ENCODE data around the gene MRPL57.
"Not testable (repeated sequence)": the region's sequence is repeated elsewhere in the genome, so short reads cannot be mapped to it uniquely, and the experiment has no call there.

MRPL57 gene

GRCh38 chr13:21176215-21176981, at the start of gene MRPL57, which contains the start of gene SKA3:
MRPL57 (plus strand) TSS chr13:21176658; CDS start chr13:21176917, 259 bp downstream.
SKA3 (minus strand) TSS chr13:21176552; CDS start chr13:21176477, 75 bp downstream.
- peak; percentile 99 for DNase-seq (ENCODE audit: low read depth, low spot score)

GRCh38 chr13:21130116-21130515, 46.3 kb upstream of the MRPL57 start:
- peak; percentile 55 for DNase-seq (ENCODE audit: low read depth, low spot score)

DNA sequence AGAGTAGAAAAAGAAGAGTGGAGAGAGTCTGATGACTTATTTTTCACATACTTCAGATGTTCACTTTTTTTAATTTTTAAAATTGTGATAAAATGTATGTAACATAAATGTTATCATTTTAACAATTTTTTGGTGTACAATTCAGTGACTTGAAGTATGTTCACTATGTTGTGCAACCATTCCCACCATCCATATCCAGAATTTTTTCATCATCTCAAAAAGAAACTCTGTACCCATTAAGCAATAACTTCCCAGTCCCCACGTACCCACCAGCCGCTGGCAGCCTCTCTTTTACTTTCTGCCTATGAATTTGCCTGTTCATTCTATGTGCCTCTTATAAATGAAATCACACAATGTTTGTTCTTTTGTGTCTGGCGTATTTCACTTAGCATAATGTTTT, 43.4 kb upstream of the MRPL57 start:
- no peak for DNase-seq (ENCODE audit: low read depth, low spot score)

DNA sequence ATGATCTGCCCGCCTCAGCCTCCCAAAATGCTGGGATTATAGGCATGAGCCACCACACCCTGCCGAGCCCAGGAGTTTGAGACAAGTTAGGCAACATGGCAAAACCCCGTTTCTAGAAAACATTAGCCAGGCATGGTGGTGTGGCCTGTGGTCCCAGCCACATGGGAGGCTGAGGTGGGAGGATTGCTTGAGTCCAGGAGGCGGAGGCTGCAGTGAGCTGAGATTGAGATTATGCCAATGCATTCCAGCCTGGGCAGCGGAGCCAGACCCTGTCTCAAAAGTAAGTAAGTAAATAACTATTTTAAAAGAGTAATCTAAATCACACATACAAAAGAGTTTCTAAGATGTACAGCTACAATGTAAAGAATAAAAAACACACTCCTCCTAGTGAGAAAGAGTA, 42.0 kb upstream of the MRPL57 start:
- no peak for DNase-seq (ENCODE audit: low read depth, low spot score)

GRCh38 chr13:21135833-21136232, 40.6 kb upstream of the MRPL57 start:
- DNase-seq (ENCODE audit: low read depth, low spot score), result not testable (repeated sequence)

- DNase-seq (ENCODE audit: low read depth, low spot score), result no peak
These were observed 38.8 kb upstream of the MRPL57 start for GRCh38 chr13:21137696-21138095.

DNA sequence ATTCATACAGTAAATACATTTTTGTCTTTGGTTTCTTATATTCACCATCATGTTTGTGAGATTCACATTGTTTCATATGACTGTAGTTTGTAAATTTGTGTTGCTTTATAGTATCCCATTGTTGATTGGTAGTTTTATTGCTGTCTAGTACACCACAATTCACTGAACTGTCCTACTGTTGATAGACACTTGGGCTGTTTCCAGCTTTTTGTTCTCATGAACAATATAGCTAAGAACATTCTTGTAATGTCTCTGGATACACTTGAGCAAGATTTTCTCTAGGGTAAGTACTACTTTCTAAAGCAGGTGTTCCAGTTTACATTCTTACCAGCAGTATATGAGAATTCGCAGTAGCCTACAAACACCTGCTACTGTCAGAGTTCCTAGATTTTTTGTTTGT, 37.9 kb upstream of the MRPL57 start:
- no peak for DNase-seq (ENCODE audit: low read depth, low spot score)

- no peak for DNase-seq (ENCODE audit: low read depth, low spot score)
These were observed 37.1 kb upstream of the MRPL57 start for GRCh38 chr13:21139374-21139773.

- DNase-seq (ENCODE audit: low read depth, low spot score), result no peak
These were observed 33.7 kb upstream of the MRPL57 start for GRCh38 chr13:21142766-21143165.

DNA sequence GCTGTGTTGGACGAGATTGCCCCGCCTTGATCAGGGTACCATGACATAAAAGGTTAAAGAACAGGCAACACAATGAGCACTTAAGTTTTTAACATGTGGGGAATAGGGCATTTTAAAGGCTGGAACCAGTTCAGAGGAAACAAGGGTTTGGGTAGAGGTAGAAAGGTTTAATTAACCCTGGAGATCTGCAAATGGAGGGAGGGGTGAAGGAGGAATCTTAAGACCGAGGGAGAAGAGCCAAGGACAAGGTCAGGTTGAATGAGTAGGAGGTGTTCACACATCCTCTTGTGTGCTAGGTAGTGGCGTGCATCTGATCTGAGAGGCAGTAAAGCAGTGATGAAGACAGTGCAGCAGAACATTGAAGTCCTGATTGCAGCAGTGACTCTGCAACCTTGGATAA, 28.6 kb upstream of the MRPL57 start:
- no peak for DNase-seq (ENCODE audit: low read depth, low spot score)

DNA sequence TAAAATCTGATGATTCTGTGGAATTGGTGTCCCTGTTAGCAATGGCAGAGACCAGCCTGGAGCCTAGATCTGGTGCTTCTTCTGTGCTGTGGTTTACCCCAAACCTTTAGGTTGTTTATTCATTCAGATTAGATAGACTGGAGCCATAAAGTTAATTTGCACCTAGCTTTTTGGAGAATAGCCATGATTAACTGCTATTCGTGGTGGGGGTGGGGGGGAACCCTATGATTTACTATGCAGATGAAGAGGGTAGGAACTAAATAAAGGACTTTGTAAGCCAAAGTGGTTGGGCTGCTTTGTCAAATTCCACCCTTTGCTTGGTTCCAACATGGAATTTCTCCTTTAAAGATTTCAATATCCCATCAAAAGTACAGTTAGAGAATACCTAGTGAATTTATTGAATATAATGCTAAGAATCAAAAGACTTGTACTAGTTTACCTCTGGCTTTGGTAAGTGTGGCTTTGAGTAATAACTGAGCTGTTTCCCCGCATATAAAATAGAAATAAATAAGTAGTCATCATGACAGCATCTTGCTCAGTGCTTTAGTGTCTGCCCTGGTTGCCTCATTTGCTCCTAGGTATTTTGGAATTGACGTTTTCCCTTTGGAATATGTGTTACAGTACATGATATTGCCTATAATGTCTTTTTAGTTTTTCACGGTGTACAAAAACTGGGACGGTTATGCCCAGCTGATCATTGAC, 27.8 kb upstream of the MRPL57 start:
- no peak for DNase-seq (ENCODE audit: low read depth, low spot score)

DNA sequence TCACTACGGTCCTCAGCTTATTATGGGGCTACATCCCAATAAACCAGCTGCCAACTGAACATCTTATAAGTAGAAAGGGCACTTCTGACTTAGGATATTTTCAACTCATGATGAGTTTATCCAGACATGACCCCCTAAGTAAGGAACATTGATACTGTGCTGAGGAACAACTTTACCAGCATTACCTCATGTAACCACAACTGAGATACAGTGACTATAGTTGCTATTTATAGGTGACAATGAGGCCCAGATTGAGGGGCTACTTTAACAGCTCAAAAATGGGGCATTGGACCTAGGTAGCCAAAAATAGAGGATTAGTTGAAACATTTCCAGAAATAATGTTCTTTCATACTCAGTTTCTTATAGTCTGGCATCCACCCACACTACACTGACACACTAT, 26.9 kb upstream of the MRPL57 start:
- DNase-seq (ENCODE audit: low read depth, low spot score), result no peak

DNA sequence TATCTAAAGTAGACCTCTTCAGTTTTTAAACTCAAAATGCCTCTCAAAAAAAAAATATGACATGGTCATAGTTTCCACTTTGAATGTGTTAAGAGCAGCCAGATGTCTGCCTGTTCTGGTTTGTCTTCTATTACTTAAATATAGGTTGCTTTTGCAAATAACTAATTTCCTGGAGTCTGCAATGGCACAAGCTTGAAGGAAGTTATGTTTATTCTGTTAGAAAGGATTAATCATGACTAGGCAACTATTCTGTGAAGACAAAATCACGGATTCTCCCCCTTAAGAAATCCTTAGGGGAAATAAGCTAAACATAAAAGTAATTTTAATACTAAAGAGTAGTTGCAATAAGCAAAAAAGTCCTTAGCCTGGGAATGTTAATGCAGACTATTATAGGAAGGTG, 26.4 kb upstream of the MRPL57 start:
- DNase-seq (ENCODE audit: low read depth, low spot score), result no peak

DNA sequence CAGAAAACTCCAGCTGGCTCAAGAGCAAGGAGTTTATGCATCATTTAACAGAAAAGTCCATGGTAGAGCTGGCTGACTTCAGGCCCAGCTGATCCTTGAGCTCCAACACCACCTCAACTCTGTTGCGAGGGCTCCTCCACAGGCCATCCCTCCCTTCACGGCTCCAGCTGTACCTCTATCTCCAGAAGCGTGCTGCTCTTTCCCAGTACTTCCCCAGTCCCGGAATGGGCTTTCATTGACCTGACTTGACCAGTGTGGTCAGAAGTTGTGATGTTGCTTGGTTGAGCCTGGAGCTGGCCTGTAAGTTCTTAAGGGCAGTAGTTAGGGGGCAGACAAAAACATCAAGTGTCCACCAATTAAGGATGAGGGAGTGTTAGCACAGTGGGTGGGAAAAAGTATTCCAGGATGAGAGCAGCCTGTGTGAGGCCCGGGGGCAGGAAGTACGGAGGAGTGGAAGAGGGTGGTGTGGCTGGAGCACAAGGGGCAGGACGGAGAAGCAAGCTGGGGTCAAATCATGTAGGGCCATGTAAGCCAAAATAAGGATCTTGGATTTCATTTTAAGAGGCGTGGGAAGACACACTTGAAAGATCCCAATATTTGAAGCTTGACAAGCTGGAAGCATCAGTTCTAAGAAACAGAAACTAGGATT, 24.1 kb upstream of the MRPL57 start:
- peak; percentile 43 for DNase-seq (ENCODE audit: low read depth, low spot score)

DNA sequence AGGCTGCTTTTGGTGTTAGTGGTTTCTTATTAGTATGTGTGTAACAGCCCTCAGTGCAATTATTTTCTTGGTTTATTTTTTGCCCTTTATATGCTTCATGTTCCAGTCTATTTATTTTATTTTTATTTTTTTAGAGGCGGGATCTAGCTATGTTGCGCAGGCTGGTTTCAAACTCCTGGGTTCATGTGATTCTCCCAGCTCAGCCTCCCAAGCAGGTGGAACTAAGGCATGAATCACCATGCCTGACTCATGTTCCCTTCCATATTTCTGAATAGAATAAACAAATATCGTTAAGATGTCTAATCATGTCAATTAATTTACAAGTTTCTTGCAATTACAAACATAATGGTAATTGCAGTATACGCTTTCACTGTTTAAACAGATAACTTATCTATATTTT, 11.8 kb upstream of the MRPL57 start:
- no peak for DNase-seq (ENCODE audit: low read depth, low spot score)

- not testable (repeated sequence) for DNase-seq (ENCODE audit: low read depth, low spot score)
These were observed 10.9 kb upstream of the MRPL57 start for GRCh38 chr13:21165606-21166005.

DNA sequence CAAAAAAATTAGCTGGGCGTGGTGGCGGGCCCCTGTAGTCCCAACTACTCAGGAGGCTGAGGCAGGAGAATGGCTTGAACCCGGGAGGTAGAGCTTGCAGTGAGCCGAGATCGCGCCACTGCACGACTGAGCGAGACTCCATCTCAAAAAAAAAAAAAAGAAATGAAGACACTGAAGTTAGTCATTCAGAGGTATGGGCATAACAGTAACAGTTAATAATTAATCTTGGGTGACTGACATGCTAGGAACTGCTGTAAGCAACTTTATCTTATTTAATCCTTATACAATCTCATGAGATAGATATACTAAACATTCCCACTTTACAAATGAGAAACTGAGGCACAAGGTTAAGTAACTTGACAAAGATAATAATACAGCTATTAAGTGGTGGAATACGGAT, 5.0 kb upstream of the MRPL57 start:
- no peak for DNase-seq (ENCODE audit: low read depth, low spot score)

DNA sequence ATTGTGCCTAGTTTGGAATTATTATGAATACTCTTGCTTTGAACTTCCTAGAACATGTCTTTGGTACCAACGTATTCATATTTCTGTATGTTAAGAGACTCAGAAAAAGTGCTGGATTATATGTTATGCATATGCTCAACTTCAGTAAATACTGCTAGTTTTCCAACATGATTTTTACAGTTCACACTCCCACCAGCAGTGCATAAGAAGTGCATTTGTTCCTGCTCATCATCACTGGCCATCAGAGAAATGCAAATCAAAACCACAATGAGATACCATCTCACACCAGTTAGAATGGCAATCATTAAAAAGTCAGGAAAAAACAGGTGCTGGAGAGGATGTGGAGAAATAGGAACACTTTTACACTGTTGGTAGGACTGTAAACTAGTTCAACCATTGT, 2.7 kb upstream of the MRPL57 start:
- DNase-seq (ENCODE audit: low read depth, low spot score), result not testable (repeated sequence)

DNA sequence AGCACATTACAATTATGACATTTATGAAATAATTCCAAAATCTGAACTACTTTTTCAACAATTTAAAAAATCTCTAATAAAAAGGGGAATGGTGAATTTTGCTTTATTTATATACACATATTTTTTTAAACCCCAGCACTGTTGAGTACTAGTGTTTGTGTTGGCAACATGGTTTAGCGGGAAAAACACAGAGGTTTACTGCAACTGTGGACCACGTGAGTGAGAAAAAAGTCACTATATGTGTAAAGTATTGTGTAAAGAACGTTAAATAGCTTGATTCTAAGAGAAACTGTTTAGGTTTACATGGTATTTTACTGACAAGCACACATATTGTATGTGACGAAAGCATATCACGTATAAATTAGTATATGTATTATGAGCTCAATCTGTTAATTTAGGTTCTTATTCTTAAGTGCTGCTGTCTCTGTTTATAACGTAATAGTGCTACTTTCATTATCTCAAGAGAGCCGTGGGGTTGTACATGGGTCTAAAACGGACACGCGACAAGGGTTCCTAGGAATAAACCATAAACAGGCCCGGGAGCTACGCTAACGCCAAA, 723 bp upstream of the MRPL57 start:
- DNase-seq (ENCODE audit: low read depth, low spot score), result no peak

- DNase-seq (ENCODE audit: low read depth, low spot score), result no peak
These were observed 475 bp downstream of the MRPL57 start for GRCh38 chr13:21176982-21177284.

GRCh38 chr13:21181671-21182070, 5.2 kb downstream of the MRPL57 start:
- no peak for DNase-seq (ENCODE audit: low read depth, low spot score)

DNA sequence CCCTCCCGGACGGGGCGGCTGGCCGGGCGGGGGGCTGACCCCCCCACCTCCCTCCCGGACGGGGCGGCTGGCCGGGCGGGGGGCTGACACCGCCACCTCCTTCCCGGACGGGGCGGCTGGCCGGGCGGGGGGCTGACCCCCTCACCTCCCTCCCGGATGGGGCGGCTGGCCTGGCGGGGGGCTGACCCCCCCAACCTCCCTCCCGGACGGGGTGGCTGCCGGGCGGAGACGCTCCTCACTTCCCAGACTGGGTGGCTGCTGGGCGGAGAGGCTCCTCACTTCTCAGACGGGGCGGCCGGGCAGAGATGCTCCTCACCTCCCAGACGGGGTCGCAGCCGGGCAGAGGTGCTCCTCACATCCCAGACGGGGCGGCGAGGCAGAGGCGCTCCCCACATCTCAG, 10.0 kb downstream of the MRPL57 start:
- DNase-seq (ENCODE audit: low read depth, low spot score), result not testable (repeated sequence)

Measured in ELF-1 (cell line).